HS-5 (cell line): ENCODE measurements around the gene CCDC57.
"Not testable (repeated sequence)": the region's sequence is repeated elsewhere in the genome, so short reads cannot be mapped to it uniquely, and the experiment has no call there.

Experiments
- DNase-seq: peaks from one replicate; pipeline ENCODE4 v3.0.0-alpha.2; 2012; ENCODE audit warnings: low read depth

The CCDC57 gene

DNA sequence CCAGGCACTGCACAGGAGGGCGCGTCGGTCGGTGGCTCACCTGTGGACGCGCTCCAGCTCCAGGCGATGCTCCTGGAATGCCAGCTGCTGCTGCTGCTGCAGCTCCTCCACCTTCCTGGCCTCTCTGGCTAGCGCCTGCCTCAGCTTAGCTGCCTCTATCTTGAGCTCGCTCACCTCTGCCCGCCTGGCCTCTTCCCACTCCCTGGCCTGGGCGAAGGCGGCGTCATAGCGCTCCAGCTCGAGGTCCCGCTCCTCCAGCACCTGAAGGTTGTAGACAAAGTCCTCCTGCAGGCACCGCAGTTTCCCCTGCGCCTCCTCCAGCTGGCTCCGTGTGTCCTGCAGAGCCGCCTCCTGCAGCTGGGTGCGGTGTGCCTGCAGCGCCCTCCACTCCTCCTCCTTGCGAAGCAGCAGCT is 11.1 kb downstream of the CCDC57 start:
- DNase-seq: no peak

DNA sequence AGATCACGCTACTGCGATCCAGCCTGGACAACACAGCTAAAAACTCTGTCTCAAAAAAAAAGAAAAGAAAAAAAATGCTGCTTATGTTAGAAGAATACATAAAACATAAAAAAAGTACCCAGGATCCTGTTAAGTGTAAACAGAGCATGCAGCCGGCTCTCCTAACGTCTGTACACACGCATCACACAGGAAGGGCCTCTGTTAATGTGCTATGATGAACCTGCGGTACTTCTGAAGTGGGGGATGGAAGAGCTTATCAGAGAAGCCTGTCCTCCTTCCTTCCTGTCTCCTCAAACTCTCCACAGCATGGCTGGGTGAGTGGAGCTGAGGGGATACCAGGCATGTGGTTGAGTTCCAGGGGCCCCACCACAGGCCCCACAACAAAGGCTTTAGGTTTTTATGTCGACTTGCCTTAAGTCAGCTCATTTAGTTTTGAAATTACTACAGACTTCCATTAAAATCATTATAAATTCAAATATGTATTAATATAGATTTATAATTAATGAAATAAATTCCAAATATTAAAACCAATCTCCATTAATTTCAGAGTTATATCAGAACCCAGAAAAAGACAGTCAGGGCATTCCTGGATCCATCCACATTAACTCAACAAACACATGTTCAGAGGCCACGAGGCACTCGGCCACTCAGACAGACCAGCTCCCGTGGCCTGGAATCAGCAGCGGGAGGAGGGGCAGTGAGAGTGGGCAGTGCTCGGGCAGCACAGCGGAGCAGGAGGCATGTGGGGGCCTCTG is 11.7 kb downstream of the CCDC57 start:
- DNase-seq: no peak

DNA sequence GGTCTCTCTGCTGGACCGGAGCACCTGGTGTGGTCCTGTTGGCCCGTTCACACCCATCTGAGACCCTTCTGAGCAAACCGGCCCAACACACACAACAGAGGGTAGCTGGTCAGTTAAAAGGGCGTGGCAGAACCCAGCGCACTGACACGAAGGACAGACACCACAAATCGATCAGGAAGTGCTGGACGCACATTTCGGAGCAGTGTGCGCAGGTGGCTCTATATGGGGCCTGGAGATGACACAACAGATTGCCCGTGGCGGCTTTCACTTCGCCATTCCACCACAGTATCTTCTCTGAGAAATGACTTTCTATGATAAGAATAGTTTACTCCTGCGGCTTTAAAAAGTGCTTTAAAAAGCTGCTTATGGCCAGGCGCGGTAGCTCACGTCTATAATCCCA is 12.5 kb downstream of the CCDC57 start:
- DNase-seq: no peak

DNA sequence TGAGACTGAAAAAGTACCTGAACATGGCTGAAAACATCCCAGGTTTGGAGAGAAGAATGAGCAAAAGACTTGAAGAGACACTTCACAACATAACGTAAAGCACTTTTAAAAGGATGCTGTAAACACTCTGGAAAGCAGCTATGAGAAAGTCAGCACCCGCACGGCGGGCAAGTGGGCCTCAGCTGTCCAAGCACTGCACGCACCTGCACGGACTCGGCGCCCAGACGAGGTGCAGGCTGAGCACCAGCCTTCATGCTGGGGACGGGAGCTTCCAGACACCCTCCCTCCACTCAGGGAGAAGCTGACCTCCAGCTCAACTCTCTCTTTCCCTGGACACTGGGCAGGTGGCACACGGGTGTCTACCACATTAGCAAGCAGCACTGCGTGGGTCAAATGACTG is 13.1 kb downstream of the CCDC57 start:
- no peak for DNase-seq

DNA sequence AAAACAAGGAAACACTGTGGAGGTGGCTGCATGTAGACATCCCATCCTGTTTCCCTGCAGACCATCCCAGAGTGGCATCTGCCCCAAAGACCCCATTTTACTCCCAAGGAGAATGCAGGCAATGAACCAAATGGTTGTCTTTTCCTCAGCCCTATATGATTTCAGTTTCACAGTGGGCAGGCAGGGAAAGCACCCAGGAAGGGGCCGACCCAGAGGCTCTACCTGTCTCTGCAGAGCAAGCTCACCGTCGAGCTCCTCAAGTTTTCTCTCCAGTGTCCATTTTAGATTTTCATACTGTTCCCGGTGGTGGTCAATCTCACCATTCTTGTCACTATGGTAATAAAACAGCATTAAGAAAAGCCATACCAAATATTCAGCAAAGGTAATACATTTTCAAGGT is 14.6 kb downstream of the CCDC57 start:
- DNase-seq: no peak

DNA sequence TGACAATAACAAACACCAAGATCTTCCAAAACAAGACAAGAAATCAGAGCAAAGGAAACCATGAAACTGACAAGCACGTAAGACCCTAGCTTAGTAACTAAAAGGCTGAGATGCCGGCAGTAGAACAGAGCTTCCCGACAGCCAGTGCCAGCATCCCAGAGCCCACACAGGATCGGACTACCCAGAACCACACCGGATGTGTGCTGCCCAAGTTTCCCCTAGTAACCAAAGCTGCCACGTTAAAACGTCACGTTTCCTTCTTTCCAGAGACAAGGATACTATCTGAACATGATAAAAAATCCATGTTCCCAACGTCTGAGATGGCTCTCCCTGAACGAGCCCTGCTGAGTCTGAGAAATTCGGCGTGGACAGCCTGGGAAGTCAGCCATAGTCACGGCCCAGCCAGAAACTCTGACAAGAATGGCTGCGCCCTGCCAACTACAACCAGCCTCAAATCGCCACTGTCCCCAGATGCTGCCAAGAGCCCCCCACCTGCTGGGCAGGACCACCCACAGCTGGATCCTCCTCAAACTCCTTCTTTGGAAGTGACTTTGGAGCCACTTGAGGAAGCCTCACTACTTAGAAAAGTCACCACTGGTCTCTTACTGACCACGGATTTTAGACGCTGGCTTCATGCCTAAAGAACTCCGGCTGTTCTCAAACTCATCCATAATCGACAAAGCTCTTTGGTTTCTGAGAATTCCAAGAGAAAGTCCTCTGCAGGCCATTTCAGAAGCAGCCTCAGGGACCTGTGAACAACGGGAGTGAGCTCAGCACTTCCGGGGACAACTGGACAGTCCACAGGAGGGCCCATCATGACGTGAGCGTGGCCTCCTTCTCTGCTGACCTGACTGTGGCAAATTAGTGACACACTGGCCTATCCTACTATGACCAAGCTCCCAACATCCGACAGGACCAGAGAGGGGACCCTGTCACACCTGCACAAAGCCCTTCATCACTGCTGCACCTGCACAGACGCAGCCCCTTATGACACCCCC is 16.7 kb downstream of the CCDC57 start:
- DNase-seq: no peak

DNA sequence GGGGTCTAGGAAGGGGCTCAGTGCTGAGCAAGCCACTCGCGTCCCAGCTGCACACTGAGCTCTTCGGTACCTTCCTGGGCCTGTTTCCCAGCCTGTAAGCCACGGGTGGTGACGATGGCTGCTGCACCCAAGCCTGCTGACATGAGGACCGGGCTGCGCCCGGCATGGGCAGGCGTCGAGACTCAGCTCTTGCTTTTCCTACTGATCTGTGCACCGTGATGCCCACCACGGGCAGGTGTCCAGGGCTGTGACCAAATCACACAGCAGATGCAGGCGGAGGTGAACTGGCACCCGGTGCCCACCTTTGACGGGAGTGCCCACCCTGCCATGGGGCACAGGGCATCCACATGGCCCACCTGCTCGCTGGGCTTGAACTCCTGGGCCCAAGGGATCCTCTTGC is 17.9 kb downstream of the CCDC57 start:
- DNase-seq: no peak

DNA sequence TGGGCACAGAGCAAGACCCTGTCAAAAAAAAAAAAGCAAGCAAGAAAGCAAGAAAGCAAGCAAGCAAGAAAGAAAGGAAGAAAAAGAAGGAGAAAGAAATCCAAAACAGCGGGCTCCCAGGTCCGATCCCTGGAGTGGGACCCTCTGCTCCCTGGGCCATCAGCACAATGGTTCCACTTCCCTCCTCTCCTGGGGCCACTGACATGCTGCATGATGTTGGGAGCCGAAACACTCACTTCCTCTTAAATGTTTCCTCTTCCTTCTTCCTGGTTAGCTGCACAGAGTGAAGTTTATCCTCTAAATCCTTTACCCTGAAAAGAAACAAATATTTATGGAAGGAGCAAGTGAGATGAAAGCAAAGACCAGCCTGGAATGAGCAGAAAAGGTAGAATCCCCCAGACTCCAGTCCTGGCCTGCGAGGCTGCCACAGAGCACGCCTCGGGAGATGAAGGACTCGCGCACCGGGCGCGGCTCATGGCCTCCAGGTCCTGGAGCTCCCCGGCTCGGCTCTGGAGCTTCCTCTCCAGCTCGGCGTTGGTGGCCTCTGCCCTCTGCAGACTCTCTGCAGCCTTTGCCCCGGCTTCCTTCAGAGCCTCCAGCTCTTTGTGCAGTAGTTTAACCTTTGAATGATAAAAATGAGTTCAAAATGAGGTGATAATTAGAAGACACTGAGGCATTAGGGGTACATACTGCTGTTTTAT is 19.0 kb downstream of the CCDC57 start:
- no peak for DNase-seq

DNA sequence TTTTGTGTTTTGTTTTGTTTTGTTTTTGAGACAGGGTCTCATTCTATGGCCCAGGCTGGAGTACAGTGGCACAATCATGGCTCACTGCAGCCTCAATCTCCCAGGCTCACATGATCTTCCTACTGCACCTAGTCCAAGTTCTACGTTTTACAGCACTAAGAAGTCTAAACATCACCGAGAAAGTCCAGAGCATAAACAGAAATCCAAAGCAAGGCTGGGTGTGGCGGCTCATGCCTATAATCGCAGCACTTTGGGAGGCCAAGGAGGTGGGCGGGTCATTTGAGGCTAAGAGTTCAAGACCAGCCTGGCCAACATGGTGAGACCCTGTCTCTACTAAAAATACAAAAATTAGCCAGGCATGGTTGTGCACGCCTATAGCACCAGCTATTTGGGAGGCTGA is 19.6 kb downstream of the CCDC57 start:
- DNase-seq: not testable (repeated sequence)

DNA sequence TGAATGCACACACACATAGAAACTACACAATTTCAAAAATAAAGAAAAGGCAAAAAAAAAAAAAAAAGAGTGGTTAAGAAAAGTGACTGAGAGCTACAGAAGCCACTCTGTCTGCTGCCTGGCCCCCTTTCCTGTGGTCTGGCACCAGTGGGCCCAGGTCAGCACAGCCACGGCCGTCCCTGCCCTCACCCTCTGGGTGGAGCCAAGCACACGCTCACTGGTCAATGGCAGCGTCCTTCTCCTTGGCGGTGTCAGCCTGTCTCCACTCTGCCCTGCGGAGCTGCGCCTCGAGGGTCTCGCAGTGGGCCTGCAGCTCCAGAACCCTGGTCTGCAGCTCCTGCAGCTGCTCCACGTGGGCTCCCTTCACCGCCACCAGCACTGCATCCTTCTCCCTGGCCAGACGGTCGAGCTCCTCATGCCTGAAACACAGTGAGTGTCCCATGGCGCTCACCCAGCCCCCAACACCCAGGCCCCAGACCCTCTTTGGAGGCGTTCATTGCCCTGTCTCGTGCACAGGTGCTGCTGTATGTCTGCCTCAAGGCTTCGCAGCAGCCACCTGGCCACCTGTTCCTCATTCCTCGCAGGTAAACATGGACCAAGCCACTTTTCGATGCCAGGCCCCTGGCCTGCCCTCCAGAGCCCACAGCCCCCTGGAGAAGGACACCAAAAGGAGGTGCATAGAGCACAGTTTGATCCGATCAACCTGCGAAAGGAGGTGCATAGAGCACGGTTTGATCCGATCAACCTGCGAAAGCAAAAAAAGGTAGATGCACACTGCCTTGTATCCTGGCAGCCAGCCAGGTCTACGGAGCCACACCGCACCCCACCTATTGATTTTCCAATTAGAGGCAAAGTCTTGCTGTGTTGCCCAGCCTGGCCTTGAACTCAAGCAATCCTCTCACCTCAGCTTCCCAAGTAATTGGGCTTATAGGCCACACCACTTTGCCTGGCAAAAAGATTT is 24.4 kb downstream of the CCDC57 start:
- no peak for DNase-seq

DNA sequence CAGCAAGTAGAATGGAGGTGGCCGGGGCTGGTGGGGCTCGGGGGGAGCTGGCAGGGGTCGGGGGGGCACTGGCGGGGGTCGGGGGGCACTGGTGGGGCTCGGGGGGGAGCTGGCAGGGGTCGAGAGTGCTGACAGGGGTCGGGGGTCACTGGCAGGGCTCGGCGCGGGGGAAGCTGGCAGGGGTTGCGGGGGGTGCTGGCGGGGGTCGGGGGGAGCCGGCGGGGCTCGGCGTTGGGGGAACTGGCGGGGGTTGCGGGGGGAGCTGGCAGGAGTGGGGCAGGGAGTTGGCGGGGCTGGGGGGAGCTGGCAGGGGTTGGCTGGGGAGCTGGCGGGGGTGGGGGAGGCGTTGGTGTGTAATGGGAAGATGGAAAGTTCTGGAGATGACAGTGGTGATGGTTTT is 25.1 kb downstream of the CCDC57 start:
- no peak for DNase-seq

DNA sequence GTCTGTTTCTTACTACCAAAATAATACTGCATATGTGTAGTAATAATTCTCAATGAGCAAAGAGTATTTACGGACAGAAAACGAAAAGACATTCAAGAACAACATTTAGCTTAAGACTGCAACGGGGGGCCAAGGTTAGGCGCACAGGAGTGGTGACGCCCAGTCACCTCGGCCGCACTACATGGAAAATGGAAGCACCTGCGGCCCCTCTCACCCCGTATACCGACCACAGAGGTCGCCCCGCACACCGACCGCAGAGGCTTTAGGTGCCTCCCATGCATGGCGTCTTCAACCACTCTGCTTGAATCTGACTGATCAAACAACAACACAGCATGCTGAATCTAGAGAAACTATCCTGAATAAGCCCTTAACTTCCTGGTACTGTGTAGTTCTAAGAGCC is 26.4 kb downstream of the CCDC57 start:
- no peak for DNase-seq

DNA sequence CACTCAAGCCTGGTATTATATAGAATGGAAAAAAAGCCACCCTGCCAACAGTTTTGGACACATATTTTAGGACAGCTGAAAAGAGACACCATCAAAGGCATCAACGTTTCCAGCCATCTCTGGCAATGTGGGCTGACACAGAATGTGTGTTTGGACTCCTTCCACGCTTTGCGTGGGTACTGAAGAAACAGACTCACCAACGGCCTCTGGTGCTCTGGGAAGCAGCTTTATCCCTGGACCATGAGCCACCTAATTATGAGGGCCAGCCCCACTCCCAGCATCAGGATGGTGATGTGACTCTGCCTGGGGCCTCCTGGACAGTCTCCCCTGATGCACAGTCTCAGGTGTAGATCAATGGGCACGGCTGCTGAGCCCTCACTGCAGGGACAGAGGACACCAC is 27.9 kb downstream of the CCDC57 start:
- no peak for DNase-seq

DNA sequence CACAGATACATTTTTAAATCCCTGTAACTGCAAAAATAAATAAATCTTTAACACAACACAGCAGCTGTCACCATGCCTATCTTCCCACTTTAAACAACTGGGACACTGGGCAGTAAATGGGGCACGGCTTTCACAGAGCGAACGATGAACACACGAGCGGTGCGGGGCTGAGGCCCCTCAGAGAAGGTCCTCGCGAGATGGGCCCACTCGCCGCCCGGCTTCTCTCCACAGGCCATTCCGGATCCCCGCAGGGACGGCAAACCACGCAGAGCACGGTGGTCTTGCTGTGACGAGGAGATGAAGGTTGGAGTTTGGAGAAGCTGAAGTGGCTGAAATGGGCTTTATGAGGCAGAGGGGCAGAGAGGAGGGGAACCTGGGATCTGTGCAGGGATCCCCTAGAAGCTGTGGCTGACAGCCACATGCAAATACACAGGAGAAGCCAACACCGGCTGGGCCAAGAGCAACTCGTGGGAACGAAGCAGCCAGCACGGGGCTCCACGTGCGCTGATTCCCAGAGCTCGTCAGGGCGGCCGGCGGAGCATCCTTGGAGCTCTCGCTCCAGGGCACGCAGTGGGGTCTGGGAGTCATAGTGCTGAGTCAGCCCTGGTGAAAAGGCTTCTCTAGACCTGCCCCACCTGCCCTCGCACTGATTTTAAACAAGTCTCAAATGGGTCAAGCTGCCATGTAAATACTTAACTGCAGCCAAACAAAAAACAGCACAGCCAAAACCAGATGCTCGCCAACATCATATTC is 31.7 kb downstream of the CCDC57 start:
- DNase-seq: no peak

DNA sequence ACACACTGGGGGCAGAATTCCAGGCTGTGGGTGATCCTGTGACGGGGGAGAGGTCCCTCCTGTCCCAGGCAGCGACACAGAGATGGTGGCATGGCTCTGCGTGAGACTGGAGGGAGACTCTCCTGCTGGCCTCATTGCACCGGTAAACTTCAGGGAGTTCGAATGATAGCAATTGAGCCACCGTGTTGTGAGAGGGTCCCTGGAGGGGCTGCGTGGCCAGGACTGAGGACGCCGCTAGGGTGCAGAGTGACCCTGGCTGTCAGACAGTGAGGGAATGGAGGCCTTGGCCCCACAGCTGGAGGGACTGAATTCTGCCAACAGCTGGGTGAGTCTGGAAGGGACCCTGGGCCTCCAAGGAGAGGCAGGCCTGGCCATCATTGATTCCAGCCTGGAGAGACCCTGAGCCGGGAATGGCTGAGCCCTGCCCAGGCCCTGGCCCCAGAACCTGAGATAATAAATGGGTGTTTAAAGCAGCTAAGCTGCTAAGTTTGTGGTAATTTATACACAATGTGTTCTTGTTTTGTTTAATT is 32.6 kb downstream of the CCDC57 start:
- no peak for DNase-seq

DNA sequence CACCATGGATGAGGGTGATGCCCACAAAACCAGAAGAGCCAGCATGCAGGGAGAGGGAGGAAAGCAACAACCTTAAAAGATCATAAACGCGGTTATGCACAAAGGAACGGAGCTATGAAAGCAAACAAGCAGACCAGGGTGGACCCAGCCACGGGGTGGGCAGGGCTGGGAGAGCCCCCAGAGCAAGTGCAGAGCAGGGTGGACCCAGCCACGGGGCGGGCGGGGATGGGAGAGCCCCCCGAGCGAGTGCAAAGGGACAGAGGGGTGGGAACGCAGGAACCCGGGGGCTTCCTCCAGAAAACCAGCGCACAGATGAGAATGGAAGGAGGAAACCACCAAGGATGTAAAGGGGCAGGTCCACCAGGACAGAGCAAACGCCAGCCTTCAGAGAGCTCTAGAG is 33.2 kb downstream of the CCDC57 start:
- no peak for DNase-seq

DNA sequence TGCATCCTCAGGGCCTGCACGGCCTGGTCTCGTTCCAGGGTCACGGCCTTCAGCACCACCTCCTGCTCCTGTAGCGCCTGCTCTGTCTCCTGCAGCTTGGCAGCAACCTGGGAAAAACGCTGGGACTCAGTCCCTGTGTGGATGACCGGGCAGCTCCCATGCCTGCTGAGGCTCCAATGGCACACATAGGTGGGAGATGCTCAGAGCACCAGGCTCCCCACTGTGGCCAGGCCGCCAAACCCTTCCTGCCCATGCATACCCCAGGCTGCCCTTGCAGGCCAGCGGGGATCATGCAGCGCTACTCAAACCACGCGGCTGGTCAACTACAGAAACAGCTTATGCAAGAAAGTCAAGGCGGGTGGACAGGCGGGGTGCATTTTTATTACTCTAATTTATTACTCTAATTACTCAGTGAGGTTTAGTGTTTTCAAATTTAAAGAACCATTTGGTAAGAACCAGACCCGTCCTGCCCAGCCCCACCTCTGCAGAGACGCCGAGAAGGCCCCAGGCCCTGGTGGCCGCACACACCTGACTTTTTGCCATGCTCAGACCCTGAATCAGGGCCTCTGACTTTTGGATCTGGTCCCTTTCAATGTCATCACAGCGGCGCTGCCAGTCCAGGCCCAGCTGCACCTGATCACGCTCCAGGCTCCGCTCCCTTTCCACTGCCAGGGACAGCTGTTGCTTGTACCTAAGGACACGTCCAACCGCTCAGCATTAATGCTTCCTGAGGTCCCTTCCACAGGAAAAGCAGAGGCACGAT is 34.0 kb downstream of the CCDC57 start:
- no peak for DNase-seq

DNA sequence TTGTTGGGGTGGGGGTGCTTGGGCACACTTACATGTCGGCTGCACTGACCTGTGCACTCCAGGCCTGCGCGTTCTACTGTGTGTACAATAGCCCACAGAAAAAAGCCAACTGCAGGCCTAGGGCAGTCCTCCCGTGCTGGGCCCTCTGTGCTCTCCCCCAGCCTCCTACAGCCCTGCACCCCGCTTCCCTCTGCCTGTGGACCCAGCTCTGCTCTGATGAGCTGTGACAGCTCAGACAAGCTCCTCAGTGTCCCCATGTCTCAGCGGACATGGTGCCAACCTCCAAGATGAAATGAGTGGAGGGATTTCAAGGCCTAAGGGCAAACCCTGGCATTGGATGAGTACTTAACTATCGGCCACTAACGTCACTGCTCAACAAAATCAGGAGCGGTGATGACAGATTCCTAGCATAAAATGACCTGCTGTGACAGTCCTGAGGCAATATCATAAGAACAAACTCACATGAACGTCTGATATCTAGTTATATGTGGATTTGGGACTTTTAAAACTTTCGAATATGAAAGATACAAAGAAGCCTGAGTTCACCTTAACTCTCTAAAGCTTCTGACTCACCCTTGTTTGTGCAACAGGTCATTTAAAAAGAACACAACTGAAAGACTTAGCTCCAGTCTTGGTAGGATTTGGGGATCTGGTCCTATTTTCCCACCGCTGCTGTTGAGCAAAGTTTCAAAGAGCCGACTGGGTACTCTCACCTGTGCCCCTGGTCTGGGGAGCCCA is 34.7 kb downstream of the CCDC57 start:
- DNase-seq: no peak

DNA sequence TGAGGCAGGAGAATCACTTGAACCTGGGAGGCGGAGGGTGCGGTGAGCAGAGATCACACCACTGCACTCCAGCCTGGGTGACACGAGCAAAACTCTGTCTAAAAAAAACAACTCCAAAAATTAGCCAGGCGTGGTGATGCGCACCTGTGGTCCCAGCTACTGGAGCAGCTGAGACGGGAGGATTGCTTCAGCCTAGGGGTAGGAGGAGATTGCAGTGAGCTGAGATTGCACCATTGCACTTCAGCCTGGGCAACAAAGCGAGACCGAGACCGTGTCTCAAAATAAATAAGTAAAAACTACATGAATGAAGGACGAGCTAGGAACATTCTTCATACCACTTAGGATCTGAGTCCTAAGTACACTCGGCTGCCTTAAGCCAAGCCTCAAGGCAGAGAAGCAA is 35.4 kb downstream of the CCDC57 start:
- DNase-seq: no peak
